NCI-H146 (cell line): ENCODE measurements around the gene PCSK6.
"Not testable (repeated sequence)": the region's sequence is repeated elsewhere in the genome, so short reads cannot be mapped to it uniquely, and the experiment has no call there.

Source experiments
- DNase-seq: peaks from one replicate; lab custom pipeline; 2025; lab: John Stamatoyannopoulos, UW

The PCSK6 gene

GRCh38 chr15:101355678-101356464, 133.6 kb downstream of the PCSK6 start:
- no peak for DNase-seq

DNA sequence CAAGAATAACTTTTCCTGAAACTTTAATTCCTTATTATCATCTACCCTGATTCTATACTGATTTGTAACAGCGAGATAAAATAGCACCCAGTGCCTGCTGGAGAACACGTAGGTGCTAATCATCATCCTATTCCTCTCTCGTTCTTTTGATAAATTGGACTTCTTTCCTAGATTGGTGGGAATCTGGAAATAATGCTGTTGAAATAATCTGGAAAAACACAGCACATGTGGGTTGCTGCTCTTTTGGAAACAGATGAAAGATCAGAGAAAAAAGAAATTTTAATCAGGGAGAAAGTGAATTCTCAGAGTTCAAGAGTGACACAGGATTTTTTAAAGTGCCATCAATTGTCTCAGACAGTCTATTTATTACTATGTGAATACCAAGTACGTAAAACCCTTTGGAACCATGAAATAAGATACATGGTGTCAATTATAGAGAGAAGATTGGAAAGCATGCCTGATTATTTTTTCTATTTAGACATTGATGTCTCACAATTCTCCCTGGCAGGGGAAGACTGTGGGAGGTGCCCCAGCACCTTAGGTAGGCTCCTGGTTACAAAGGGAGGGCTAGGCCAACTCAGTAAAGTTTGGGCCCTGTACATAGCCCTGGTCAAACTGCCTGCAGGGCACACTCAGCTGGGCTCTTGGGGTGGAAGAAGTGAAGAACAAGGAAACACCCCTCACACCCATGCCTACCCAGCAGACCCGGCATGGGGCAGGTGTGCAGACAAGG, 134.4 kb downstream of the PCSK6 start:
- no peak for DNase-seq

DNA sequence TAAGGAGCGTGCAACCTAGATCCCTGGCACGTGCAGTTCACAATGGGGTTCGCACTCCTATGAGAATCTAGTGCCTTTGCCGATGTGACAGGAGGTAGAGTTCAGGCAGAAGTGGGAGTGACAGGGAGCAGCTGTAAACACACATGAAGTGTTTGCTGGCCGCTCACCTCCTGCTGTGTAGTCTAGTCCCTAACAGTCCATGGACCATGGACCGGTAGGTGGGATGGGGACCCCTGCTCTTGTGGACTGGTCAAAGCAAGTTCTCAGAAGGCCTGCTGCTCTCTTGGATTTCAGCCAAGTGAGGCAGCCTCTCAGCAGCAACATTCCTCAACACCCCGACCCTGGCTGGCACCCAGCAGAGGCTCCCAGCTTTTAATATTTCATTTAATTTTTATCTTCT, 136.3 kb downstream of the PCSK6 start:
- no peak for DNase-seq

- no peak for DNase-seq
These were observed 137.8 kb downstream of the PCSK6 start for GRCh38 chr15:101351736-101352135.

- DNase-seq = no peak
These were observed 140.2 kb downstream of the PCSK6 start for GRCh38 chr15:101349047-101349951.

- no peak for DNase-seq
These were observed 140.9 kb downstream of the PCSK6 start for GRCh38 chr15:101348643-101349042.

- DNase-seq = no peak
These were observed 141.5 kb downstream of the PCSK6 start for GRCh38 chr15:101348015-101348414.

- DNase-seq = no peak
These were observed 142.1 kb downstream of the PCSK6 start for GRCh38 chr15:101347454-101347853.

DNA sequence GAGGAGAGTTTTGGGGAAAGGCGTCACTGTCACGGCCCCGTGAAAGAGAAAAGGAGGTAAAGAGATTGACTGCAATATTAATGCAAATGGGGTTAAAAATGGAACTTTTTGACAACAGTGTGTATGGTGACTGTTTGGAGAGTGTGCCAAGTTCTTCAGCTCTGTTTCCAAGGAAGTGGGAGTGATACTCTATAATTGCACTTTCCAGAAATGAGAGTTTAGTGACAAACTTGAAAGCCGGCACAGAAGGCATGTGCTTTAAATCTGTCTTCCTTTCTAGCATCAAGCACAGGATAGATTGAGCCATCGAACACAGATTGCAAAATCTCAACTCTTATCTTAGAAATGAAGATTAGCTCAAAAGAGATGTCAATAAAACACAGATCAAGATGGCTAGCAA, 142.6 kb downstream of the PCSK6 start:
- DNase-seq = no peak

DNA sequence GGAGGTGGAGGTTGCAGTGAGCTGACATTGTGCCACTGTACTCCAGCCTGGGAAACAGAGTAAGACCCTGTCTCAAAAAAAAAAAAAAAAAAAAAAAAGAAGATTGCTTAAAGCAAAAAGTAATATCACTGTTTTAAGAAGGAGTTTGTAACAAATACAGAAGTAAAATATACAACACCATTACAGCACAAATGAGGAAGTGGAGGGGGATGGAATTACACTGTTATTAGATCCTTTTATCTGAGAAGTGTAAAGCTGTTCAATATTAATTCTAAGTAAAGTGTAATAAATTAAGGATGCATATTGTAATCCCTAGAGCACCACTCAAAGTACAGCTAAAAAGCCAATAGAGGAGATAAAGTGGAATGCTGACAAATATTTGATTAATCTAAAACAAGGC, 147.5 kb downstream of the PCSK6 start:
- DNase-seq = no peak

DNA sequence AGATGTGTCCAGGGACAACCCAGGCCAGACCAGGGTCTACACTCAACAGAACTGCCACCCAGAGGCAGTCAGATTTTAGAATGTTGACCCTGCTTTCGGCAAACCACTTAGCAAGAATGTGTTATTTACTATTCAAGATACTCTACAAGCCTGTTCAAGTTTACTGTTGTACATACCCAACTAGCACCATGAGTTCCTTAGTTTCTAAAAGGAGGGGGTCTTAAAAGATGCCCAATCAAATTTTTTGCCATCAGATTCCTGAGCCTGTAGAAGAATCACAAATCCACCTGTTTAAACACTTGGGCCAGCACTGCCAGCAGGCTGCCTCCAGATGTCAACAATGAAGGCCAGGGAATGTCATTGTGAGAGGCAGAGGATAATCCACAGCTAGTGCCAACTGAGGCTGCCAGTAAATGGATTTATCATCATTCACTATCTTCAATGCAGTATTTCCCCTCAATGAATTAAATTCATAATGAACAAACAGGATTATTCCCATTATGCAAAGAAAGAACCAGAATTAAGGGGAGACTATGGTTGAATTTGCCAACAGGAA, 150.9 kb downstream of the PCSK6 start:
- no peak for DNase-seq

DNA sequence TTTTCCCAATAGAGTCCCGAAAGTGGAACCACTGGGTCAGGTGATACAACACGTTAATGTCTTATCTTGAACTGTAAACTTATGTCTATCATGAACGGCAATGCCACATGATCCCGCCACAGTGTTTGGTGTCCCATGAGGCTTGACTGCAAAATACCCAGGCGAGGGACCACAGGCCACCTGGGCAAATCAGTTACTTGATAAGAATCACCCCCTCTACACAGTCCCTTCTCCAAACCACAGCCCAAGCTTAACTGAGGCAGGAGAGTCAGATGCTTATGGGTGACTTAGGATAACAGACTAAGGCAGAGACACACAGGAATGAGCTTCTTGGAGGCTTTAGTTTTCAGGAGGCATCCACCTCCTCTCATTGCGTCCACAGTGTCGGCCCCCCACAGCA, 151.5 kb downstream of the PCSK6 start:
- DNase-seq = no peak

DNA sequence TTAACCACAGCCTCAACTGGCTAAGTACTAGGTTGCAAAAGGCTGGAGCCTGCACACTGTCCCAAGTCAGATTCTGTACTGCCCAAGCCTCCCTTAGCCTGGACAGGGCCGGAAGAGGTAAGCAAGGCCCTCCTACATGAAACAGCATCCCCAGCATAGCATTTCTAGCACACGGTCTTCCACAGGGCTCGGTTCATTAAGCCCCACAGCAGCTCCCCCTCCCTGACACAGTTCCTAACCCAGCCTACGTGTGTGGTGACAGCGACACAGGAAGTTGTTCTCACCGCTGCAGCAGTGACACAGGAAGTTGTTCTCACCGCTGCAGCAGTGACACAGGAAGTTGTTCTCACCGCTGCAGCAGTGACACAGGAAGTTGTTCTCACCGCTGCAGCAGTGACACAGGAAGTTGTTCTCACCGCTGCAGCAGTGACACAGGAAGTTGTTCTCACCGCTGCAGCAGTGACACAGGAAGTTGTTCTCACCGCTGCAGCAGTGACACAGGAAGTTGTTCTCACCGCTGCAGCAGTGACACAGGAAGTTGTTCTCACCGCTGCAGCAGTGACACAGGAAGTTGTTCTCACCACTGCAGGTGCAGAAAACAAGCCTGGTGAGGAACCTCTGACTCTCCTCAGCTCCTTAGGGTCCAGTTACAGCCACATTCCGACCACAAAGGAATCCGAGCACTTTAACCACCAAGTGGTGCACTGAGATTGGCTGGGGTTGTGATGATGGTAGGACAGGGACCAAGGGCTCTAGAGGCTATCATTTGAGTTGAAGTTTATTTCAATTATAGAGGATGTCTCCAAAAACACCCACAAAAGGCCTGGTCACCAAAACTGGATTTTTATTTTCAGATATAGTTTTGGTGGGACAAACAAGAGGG, 155.4 kb downstream of the PCSK6 start:
- not testable (repeated sequence) for DNase-seq

- DNase-seq = no peak
These were observed 157.4 kb downstream of the PCSK6 start for GRCh38 chr15:101332061-101332467.

DNA sequence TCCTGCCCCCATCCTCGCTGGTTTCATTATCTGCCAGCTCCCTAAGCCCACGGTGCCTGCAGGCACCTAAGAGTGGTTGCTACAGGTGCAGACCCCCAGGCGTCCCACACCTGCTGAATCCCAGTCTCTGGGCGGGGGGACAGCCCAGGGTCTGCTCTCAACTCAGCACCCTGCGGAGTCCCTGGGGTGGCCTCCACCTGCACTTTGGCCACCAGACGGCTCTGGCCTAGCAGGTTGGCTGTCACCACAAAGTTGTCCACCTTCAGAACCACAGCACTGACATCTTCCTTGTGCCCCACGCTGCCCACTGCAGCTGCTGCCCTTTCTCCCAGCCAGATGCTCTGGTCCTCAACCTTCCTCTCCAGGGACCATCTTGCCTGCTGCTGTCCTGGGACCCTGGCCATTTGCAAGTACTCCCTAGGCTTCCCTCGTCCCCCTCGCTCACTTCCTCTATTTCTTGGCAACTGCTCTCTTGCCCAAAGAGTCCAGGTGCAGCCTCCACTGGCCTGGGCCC, 159.6 kb downstream of the PCSK6 start:
- no peak for DNase-seq

DNA sequence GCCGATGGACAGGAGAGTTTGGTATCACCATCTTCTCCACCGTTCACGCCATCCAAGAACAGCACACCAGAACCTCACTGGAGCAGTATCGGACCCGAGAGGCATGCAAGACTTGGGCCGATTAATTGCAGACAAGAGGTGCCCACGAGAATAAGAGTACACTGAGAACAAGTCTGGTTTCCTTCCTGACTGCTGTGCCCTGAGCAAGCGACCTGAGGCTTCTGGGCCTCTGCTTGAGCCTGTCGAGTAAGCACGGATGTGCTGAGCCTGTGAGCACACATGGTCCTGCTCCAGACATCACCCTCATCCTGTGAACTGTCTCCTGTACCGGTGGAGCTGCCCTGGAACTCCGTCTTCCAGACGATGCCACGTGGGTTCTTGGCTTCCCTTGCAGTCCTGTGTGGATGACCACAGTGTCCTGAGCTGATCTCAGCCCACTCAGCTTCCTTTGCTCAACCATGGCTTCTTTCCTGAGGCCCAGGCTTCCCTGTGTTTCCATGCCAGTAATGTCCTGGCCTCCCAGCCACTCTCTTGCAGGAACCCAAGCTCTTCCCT, 160.1 kb downstream of the PCSK6 start:
- DNase-seq = no peak

DNA sequence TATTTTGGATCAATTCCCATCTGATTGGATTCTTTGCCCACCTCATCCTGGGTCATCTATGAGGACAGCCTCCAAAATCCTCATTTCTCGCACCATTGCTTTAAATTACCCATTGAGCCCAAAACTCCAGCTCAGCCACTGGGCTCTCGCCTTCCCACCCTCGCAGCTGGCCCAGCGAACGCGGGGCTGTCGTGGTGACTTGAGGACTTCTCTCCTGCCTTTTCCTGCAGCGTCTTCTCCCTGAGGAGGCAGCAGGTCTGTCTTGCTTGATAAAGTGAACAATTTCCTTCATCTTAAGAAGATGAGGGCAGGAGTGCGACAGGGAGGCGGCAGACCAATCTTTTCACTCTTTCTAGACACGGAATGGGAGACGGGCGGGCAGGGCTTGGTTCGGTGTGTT, 161.5 kb downstream of the PCSK6 start:
- DNase-seq = no peak

DNA sequence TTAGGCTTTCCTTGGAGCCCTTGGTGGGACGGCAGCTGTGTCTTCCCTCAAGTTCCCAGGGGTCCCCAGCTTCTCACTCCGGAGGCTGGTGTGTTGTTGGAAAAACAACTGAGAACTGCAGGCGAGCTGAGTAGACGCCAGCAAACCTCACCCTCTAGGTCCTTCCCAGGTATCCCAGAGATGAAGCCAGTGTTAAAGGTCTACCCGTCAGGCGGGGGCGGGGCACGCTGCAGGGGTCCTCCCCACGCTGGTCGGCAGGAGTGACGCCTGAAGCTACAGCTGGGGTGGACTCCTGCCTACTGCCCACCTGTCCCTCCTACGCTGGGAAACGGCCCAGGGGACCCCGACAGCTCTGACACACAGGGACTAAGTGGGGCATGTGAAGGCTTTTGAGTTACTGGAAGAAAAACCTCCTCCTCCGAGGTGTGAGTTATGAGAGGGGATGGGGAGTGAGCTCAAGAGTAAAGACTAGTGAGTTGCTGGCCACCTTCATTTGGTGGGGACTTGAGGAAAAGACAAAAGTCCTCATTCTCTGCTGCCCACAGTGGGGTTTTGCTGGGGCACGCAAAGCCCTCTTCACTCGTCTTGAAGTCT, 162.3 kb downstream of the PCSK6 start:
- DNase-seq = no peak

DNA sequence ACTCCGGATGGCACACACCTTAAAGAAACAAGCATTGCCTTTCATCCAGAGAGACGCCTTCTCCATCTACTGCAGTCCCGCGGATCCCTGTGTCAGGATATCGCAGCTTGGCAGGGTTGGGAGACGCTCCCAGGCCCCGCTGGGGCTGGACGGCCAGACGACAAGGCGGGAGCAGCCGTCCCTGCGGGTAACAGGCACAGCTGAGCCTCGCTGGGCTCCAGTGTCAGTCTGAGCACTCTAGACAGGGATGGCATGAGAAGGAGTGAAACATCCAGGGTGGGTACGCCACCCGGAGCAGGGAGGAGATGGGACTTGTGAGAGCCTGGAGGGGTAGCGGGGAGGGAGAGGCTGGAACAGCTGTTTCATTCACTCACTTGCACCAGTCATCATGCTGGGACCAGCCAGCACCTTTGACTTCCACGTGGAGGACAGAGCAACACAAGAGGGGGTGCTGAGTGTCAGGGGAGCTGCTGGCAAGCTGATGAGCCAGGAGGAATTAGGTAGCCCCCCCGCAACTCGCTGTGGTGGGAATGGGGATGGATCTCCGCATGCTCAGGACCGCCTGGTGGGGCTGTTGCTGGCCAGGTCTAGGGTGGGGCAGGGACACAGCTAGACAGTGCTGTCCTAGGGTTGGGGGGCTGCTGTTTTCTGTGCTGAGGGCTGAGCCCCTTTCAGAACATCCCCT, 162.9 kb downstream of the PCSK6 start:
- DNase-seq = no peak

DNA sequence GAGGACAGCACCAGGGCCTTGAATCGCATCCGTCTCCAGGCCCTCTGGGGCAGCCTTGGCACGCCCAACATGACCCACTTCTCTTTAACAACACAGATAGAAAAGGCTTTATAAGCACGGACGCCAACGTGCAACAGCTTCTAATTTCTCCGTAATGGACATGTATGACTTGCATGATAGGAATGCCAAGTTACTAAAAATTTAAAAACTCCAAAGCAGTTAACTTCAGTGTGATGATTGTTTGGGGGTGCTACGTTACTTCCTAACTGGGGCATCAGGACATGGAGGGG, 163.5 kb downstream of the PCSK6 start:
- DNase-seq = no peak
